ENCODE results near the gene SAMD4A.
"Not testable (repeated sequence)": the region's sequence is repeated elsewhere in the genome, so short reads cannot be mapped to it uniquely, and the experiment has no call there.

The SAMD4A gene

GRCh38 chr14:54599966-54600716 is 33.2 kb downstream of the SAMD4A start:
- H3K4me3 ChIP-seq (ENCODE audit: low read length): no peak overlapping the region

GRCh38 chr14:54600717-54601109 is 33.8 kb downstream of the SAMD4A start:
- no peak for TF ChIP-seq ZNF274 (IDR thresholded peaks at IDR 0.05; ENCODE audit: low read depth, low read length)
- H3K4me3 ChIP-seq (ENCODE audit: low read length): no peak overlapping the region

More at GRCh38 chr14:54599966-54600716, 33.2 kb downstream of the SAMD4A start:
- no peak for TF ChIP-seq ZNF274 (IDR thresholded peaks at IDR 0.05; ENCODE audit: low read depth, low read length)

- no peak for TF ChIP-seq ZNF274 (IDR thresholded peaks at IDR 0.05; ENCODE audit: low read depth, low read length)
- H3K4me3 ChIP-seq (ENCODE audit: low read length): no peak overlapping the region
Observed at GRCh38 chr14:54603362-54603761, 36.4 kb downstream of the SAMD4A start.

- no peak for TF ChIP-seq ZNF274 (IDR thresholded peaks at IDR 0.05; ENCODE audit: low read depth, low read length)
- H3K4me3 ChIP-seq (ENCODE audit: low read length): no peak overlapping the region
Observed at GRCh38 chr14:54606178-54606577, 39.2 kb downstream of the SAMD4A start.

- TF ChIP-seq ZNF274 (IDR thresholded peaks at IDR 0.05; ENCODE audit: low read depth, low read length): no peak
- H3K4me3 ChIP-seq (ENCODE audit: low read length): no peak overlapping the region
Observed at GRCh38 chr14:54606631-54607133, 39.8 kb downstream of the SAMD4A start.

GRCh38 chr14:54609576-54609975 is 42.6 kb downstream of the SAMD4A start:
- H3K4me3 ChIP-seq (ENCODE audit: low read length): no peak overlapping the region
- no peak for TF ChIP-seq ZNF274 (IDR thresholded peaks at IDR 0.05; ENCODE audit: low read depth, low read length)

GRCh38 chr14:54610051-54610977 is 43.4 kb downstream of the SAMD4A start:
- no peak for TF ChIP-seq ZNF274 (IDR thresholded peaks at IDR 0.05; ENCODE audit: low read depth, low read length)

GRCh38 chr14:54614296-54614695 is 47.4 kb downstream of the SAMD4A start:
- H3K4me3 ChIP-seq (ENCODE audit: low read length): no peak overlapping the region
- no peak for TF ChIP-seq ZNF274 (IDR thresholded peaks at IDR 0.05; ENCODE audit: low read depth, low read length)

More at GRCh38 chr14:54610051-54610977, 43.4 kb downstream of the SAMD4A start:
- no peak overlapping the region for H3K4me3 ChIP-seq (ENCODE audit: low read length)

- no peak for TF ChIP-seq ZNF274 (IDR thresholded peaks at IDR 0.05; ENCODE audit: low read depth, low read length)
Observed at GRCh38 chr14:54617467-54617866, 50.5 kb downstream of the SAMD4A start.

GRCh38 chr14:54621686-54622085 is 54.8 kb downstream of the SAMD4A start:
- no peak for TF ChIP-seq ZNF274 (IDR thresholded peaks at IDR 0.05; ENCODE audit: low read depth, low read length)

More at GRCh38 chr14:54617467-54617866, 50.5 kb downstream of the SAMD4A start:
- no peak overlapping the region for H3K4me3 ChIP-seq (ENCODE audit: low read length)

GRCh38 chr14:54622192-54622958 is 55.4 kb downstream of the SAMD4A start:
- no peak for TF ChIP-seq ZNF274 (IDR thresholded peaks at IDR 0.05; ENCODE audit: low read depth, low read length)
- H3K4me3 ChIP-seq (ENCODE audit: low read length): no peak overlapping the region; the same call in 1 of the 2 replicates

More at GRCh38 chr14:54621686-54622085, 54.8 kb downstream of the SAMD4A start:
- H3K4me3 ChIP-seq (ENCODE audit: low read length): no peak overlapping the region

- H3K4me3 ChIP-seq (ENCODE audit: low read length): no peak overlapping the region
- TF ChIP-seq ZNF274 (IDR thresholded peaks at IDR 0.05; ENCODE audit: low read depth, low read length): no peak
Observed at GRCh38 chr14:54623279-54624004, 56.5 kb downstream of the SAMD4A start.

GRCh38 chr14:54624005-54624358 is 57.1 kb downstream of the SAMD4A start:
- not testable (repeated sequence) for H3K4me3 ChIP-seq (ENCODE audit: low read length)

Measured in GM08714 (cell line).